GM19099 (cell line): Measurements from ENCODE around the gene PRKAR1B.

Experiments
- POLR2A ChIP-seq: IDR thresholded peaks from 3 replicates; pipeline ENCODE4 v1.6.1; 2011; ENCODE audit warnings: low read depth; ENCODE audit not compliant: insufficient read length; ENCODE audit errors: extremely low read depth

The PRKAR1B gene

GRCh38 chr7:506921-507622, 220.0 kb downstream of the PRKAR1B start:
- TF ChIP-seq POLR2A: no peak

GRCh38 chr7:506391-506831, 220.7 kb downstream of the PRKAR1B start:
- no peak for TF ChIP-seq POLR2A

DNA sequence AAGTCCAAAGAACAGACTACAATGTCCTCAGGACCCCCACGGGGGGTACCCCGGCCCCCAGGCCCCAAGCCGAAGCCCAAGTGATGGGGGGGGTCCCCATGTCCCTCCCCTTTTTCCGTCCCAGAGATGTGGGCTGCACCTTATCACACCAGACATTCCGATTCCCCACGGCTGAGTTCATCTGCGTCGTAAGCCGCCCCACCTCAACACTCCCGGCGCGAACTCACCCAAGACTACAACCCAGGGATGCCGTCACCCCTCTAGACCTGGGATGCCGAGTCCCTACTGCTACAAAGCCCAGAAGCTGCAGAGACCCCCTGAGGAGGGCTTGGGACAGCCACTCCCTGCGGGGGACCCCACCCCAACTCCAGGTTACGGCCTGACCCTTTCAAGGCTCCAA, 221.9 kb downstream of the PRKAR1B start:
- no peak for TF ChIP-seq POLR2A

GRCh38 chr7:504221-505111, 222.6 kb downstream of the PRKAR1B start:
- TF ChIP-seq POLR2A: no peak

DNA sequence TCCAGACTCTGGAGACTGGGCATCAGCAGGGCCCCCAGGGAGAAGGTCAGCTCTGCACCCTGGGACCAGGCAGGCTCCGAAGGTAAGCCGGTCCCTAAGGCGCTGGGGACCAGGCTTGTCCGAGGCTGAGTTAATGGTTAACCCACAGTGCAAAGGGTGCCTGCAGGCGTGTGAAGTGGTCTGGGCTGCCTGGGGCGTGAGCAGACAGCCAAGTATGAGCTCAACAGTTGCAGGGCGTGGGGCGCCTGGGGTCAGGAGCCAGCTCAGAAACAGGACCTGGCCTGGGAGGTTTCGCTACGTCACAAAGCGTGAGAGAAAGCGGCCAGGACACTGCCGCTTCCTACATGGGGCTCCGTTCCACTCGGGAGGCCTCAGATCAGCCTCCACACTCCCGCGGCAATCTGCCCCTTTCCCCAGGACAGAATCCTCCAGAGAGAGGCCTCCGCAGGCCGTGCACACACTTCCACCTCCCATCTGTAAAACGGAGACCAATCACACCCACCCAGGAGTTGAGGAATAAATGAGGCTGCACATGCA, 223.4 kb downstream of the PRKAR1B start:
- TF ChIP-seq POLR2A: no peak

GRCh38 chr7:502296-502695, 224.8 kb downstream of the PRKAR1B start:
- no peak for TF ChIP-seq POLR2A

GRCh38 chr7:501526-501925, 225.6 kb downstream of the PRKAR1B start:
- TF ChIP-seq POLR2A: no peak

DNA sequence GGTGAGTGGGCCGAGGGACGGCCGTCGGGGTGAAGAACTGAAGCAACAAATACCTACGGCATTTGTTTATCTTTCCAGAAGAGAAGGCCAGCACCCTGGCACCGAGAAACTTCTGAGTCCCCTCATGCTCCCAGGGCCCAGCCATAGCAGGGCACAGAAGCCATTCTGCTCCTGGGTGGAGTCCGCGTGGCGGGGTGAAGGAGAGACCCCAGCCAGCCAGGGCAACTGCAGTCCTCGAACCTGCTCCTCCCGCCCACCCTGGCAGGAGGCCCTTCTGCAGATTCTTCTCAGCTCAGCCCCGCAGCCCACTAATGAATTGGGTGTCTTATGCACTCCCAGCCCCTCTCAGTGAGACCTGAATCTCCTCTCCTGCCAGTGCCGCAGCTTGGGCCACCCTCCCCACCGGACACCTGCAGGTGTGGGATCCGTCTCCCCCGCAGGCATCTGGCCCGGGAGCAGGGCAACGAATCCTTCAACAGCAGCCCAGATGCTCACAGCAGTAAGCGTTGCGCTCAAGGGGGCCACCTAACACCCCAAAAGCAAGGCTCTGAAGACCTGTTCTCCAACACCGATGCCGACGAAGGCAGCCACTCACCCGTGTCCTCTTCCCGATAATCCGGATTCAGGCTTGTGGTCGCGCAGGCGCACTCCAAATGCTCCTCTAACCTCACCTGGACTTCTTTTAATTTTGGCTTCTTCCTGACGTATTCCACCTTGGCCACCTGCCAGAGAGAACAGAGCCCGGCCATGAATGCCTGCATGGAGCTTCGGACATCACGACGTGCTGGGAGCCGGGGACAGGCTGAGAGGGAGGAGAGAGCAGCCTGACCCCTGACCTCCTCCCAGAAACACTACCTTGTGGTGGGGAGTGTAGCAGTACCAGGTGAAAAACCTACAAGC, 226.3 kb downstream of the PRKAR1B start:
- no peak for TF ChIP-seq POLR2A

- TF ChIP-seq POLR2A: no peak
Observed at GRCh38 chr7:499853-500485, 227.1 kb downstream of the PRKAR1B start.
